HUES6 (cell line): ENCODE data around the gene POLN.

Source experiments
- H3K27ac ChIP-seq: 2 replicates; pipeline ENCODE4 v1.7.0; 2013; ENCODE audit warnings: low read depth, mild to moderate bottlenecking, low read length, inconsistent platforms
- H3K27me3 ChIP-seq: 2 replicates; pipeline ENCODE4 v1.6.1; 2013; ENCODE audit warnings: low read length; ENCODE audit not compliant: control insufficient read depth, insufficient read depth
- H3K36me3 ChIP-seq: 2 replicates; pipeline ENCODE4 v1.6.1; 2013; ENCODE audit warnings: low read length; ENCODE audit not compliant: control insufficient read depth, insufficient read depth
- H3K4me1 ChIP-seq: 2 replicates; pipeline ENCODE4 v1.6.1; 2013; ENCODE audit warnings: low read length; ENCODE audit not compliant: control insufficient read depth, insufficient read depth
- H3K4me3 ChIP-seq: 2 replicates; pipeline ENCODE4 v1.5.1; 2013; ENCODE audit warnings: low read depth, low read length
- H3K9ac ChIP-seq: one replicate; pipeline ENCODE4 v1.6.1; 2013; ENCODE audit warnings: mild to moderate bottlenecking, low read length
- H3K9me3 ChIP-seq: 2 replicates; pipeline ENCODE4 v1.6.1; 2013; ENCODE audit warnings: low read depth, low read length; ENCODE audit not compliant: control insufficient read depth, insufficient read depth

The POLN gene

GRCh38 chr4:2268357-2269205, 26.7 kb upstream of the POLN start:
- no peak overlapping the region for H3K9ac ChIP-seq
- peaks cover 11% of the 10 kb centered on the region for H3K4me1 ChIP-seq
- no peak overlapping the region for H3K27ac ChIP-seq
- 0 out of 2 replicates have a peak, but pooled peaks cover 9% of the 10 kb centered on the region for H3K27me3 ChIP-seq
- H3K9me3 ChIP-seq = no peaks in the 10 kb centered on the region
- H3K36me3 ChIP-seq = no peaks in the 10 kb centered on the region
- no peak overlapping the region for H3K4me3 ChIP-seq

GRCh38 chr4:2267841-2268240, 25.9 kb upstream of the POLN start:
- Histone ChIP-seq H3K4me1 (peaks cover 11% of the 10 kb centered on the region), H3K9ac (no peak overlapping the region)

GRCh38 chr4:2267320-2267811, 25.4 kb upstream of the POLN start:
- H3K27me3 ChIP-seq = 0 out of 2 replicates have a peak, but pooled peaks cover 9% of the 10 kb centered on the region
- no peak overlapping the region for H3K27ac ChIP-seq
- peaks cover 11% of the 10 kb centered on the region for H3K4me1 ChIP-seq
- H3K36me3 ChIP-seq = no peaks in the 10 kb centered on the region
- no peaks in the 10 kb centered on the region for H3K9me3 ChIP-seq
- H3K4me3 ChIP-seq = no peak overlapping the region
- no peak overlapping the region for H3K9ac ChIP-seq

More at GRCh38 chr4:2267841-2268240, 25.9 kb upstream of the POLN start:
- Histone ChIP-seq H3K36me3 (no peaks in the 10 kb centered on the region), H3K9me3 (no peaks in the 10 kb centered on the region), H3K27ac (no peak overlapping the region), H3K4me3 (no peak overlapping the region), H3K27me3 (0 out of 2 replicates have a peak, but pooled peaks cover 9% of the 10 kb centered on the region)

- Histone ChIP-seq H3K9me3 (no peaks in the 10 kb centered on the region), H3K4me1 (peaks cover 11% of the 10 kb centered on the region), H3K36me3 (no peaks in the 10 kb centered on the region), H3K4me3 (no peak overlapping the region), H3K27me3 (0 out of 2 replicates have a peak, but pooled peaks cover 9% of the 10 kb centered on the region), H3K9ac (no peak overlapping the region), H3K27ac (no peak overlapping the region)
These were observed 24.9 kb upstream of the POLN start for GRCh38 chr4:2266821-2267220.

- Histone ChIP-seq H3K27ac (no peak overlapping the region), H3K9me3 (no peaks in the 10 kb centered on the region), H3K27me3 (0 out of 2 replicates have a peak, but pooled peaks cover 9% of the 10 kb centered on the region), H3K4me3 (no peak overlapping the region), H3K9ac (no peak overlapping the region), H3K36me3 (no peaks in the 10 kb centered on the region), H3K4me1 (peaks cover 11% of the 10 kb centered on the region)
These were observed 24.3 kb upstream of the POLN start for GRCh38 chr4:2266181-2266580.

GRCh38 chr4:2265113-2266110, 23.5 kb upstream of the POLN start:
- 0 out of 2 replicates have a peak, but pooled peaks cover 9% of the 10 kb centered on the region for H3K27me3 ChIP-seq
- H3K36me3 ChIP-seq = no peaks in the 10 kb centered on the region
- no peak overlapping the region for H3K9ac ChIP-seq
- no peak overlapping the region for H3K4me3 ChIP-seq
- no peaks in the 10 kb centered on the region for H3K9me3 ChIP-seq
- H3K4me1 ChIP-seq = peaks cover 11% of the 10 kb centered on the region
- no peak overlapping the region for H3K27ac ChIP-seq

GRCh38 chr4:2264481-2265041, 22.6 kb upstream of the POLN start:
- Histone ChIP-seq H3K4me1 (peaks cover 11% of the 10 kb centered on the region), H3K36me3 (no peaks in the 10 kb centered on the region), H3K9ac (no peak overlapping the region), H3K4me3 (no peak overlapping the region), H3K27me3 (0 out of 2 replicates have a peak, but pooled peaks cover 9% of the 10 kb centered on the region), H3K9me3 (no peaks in the 10 kb centered on the region), H3K27ac (no peak overlapping the region)

GRCh38 chr4:2263926-2264321, 22.0 kb upstream of the POLN start:
- Histone ChIP-seq H3K36me3 (no peaks in the 10 kb centered on the region), H3K9ac (no peak overlapping the region), H3K27me3 (0 out of 2 replicates have a peak, but pooled peaks cover 9% of the 10 kb centered on the region), H3K4me1 (peaks cover 5% of the 10 kb centered on the region; the same call in 1 of the 2 replicates), H3K27ac (no peak overlapping the region), H3K9me3 (no peaks in the 10 kb centered on the region), H3K4me3 (no peak overlapping the region)

GRCh38 chr4:2262944-2263250, 21.0 kb upstream of the POLN start:
- no peaks in the 10 kb centered on the region for H3K36me3 ChIP-seq
- H3K4me3 ChIP-seq = peak overlapping the region; percentile 85
- H3K9ac ChIP-seq = peak overlapping the region; percentile 79
- H3K27ac ChIP-seq = peak overlapping the region; percentile 65; the same call in 1 of the 2 replicates
- no peaks in the 10 kb centered on the region; the same call in 1 of the 2 replicates for H3K4me1 ChIP-seq
- H3K27me3 ChIP-seq = 0 out of 2 replicates have a peak, but pooled peaks cover 9% of the 10 kb centered on the region
- H3K9me3 ChIP-seq = no peaks in the 10 kb centered on the region

GRCh38 chr4:2262145-2262943, 20.4 kb upstream of the POLN start:
- Histone ChIP-seq H3K9me3 (no peaks in the 10 kb centered on the region), H3K9ac (peak overlapping the region; percentile 79), H3K4me3 (peak overlapping the region; percentile 85), H3K27me3 (0 out of 2 replicates have a peak, but pooled peaks cover 9% of the 10 kb centered on the region), H3K36me3 (no peaks in the 10 kb centered on the region), H3K4me1 (no peaks in the 10 kb centered on the region; the same call in 1 of the 2 replicates), H3K27ac (peak overlapping the region; percentile 65; the same call in 1 of the 2 replicates)
